ENCODE results near the gene CAPN2. TPM values are rescaled to one million over a fixed set of nuclear protein-coding genes. Genes with fewer than 3 reads are reported as not detected.

Gene CAPN2
- polyA plus RNA-seq, 3 donors = 127 to 186 (median 182) TPM

DNA sequence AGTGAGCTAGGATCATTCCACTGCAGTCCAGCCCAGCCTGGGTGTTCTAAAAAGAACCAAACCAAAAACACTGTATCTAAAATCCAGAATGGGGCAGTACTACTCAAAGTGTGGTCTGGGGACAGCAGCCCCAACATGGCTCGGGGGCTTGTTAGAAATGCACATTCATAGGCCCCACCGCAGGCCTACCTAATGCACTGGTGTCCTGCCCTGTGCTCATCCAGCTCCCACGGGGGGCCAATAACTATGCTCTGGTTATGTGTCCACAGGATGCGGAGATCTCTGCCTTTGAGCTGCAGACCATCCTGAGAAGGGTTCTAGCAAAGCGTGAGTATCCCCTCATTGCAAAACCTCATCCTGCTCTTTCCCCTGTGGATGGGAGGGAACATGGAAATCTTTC, 51.5 kb downstream of the CAPN2 start:
- H3K4me1 Mint-ChIP-seq = peaks cover 3% of the 10 kb centered on the region
- Histone ChIP-seq H3K27me3 (ENCODE audit: control insufficient read depth in 2 of 2, insufficient read depth in 2 of 2, low read length in 2 of 2) (no peaks in the 10 kb centered on the region), H3K27ac (ENCODE audit: low read depth in 1 of 2, low read length in 2 of 2) (no peak overlapping the region), H3K79me2 (ENCODE audit: insufficient read depth, low read length) (no peaks in the 10 kb centered on the region), H3K4me2 (replicated peaks; ENCODE audit: extremely low read depth, low read length, poor library complexity, severe bottlenecking) (no peak overlapping the region), H3K4me1 (ENCODE audit: control insufficient read depth in 1 of 2, insufficient read depth in 2 of 2, low read length in 2 of 2) (no peaks in the 10 kb centered on the region), H3K4me3 (replicated peaks in 1 of 3; ENCODE audit: low read depth in 2 of 3, low read length in 3 of 3) (no peak overlapping the region), H3K9ac (ENCODE audit: insufficient read depth, low read length, poor library complexity, severe bottlenecking) (no peak overlapping the region), H3K36me3 (replicated peaks in 1 of 2; ENCODE audit: control insufficient read depth in 1 of 2, insufficient read depth in 2 of 2, low read length in 2 of 2) (peaks cover 81 to 84% of the 10 kb centered on the region in 2 donors), H2AFZ (ENCODE audit: insufficient read depth, low read depth, low read length, poor library complexity, severe bottlenecking) (no peak overlapping the region), H4K20me1 (ENCODE audit: insufficient read depth, low read length) (peaks cover 9% of the 10 kb centered on the region), H3K9me3 (replicated peaks in 1 of 2; ENCODE audit: control insufficient read depth in 1 of 2, insufficient read depth in 1 of 2, low read length in 2 of 2) (no peaks in the 10 kb centered on the region)
- no peak overlapping the region for H3K4me3 Mint-ChIP-seq
- peaks cover 71 to 84% of the 10 kb centered on the region in 2 donors for H3K36me3 Mint-ChIP-seq
- DNase-seq = no peak
- 95% methylated on average over 4 of the region's 5 CpGs for WGBS (ENCODE audit: insufficient coverage)
- H3K27ac Mint-ChIP-seq = peak overlapping the region in 1 of 7 donors; percentile 21
- intact Hi-C loops (cut with micrococcal nuclease) = no loop called here
- TF ChIP-seq, protein P1, sequence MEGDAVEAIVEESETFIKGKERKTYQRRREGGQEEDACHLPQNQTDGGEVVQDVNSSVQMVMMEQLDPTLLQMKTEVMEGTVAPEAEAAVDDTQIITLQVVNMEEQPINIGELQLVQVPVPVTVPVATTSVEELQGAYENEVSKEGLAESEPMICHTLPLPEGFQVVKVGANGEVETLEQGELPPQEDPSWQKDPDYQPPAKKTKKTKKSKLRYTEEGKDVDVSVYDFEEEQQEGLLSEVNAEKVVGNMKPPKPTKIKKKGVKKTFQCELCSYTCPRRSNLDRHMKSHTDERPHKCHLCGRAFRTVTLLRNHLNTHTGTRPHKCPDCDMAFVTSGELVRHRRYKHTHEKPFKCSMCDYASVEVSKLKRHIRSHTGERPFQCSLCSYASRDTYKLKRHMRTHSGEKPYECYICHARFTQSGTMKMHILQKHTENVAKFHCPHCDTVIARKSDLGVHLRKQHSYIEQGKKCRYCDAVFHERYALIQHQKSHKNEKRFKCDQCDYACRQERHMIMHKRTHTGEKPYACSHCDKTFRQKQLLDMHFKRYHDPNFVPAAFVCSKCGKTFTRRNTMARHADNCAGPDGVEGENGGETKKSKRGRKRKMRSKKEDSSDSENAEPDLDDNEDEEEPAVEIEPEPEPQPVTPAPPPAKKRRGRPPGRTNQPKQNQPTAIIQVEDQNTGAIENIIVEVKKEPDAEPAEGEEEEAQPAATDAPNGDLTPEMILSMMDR (IDR thresholded peaks at IDR 0.05) = no peak
- H3K27me3 Mint-ChIP-seq (ENCODE audit: low read depth in 3 of 3) = peaks cover 0 to 2% (median 0%) of the 10 kb centered on the region in 3 donors
- H3K9me3 Mint-ChIP-seq = no peaks in the 10 kb centered on the region

DNA sequence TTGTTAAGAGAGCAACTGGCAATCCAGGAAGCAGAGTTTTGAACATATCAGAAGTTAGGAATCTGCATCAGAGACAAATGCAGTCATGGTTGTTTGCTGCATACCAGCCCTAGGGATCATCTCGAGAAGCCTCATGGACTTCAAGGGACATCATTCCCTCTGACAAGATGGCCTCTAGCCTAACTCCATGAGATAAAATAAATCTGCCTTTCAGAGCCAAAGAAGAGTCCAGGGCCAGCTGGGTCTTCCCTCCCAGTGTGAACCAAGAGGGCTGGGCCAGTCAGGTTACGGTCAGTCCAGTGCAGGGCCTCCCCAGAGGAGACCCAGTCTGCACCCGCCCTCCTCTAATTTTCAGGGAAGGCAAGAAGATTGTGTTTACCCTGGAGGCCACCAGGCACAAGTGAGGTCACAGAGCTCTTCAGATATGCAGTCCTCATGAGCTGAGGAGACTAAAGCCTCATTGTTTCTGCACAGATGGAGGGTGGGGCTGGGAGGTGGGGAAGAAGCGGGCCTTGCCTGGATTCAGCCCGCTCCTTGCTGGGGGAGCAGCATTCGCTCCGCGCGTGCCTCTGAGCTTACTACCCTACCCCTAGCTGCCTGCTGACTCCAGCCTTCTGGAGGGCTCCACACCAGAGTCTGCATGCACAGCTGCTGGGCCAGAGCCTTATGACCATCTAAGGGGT, 52.8 kb downstream of the CAPN2 start:
- Histone ChIP-seq H4K20me1 (ENCODE audit: insufficient read depth, low read length) (peaks cover 9% of the 10 kb centered on the region), H2AFZ (ENCODE audit: insufficient read depth, low read depth, low read length, poor library complexity, severe bottlenecking) (no peak overlapping the region), H3K4me2 (replicated peaks; ENCODE audit: extremely low read depth, low read length, poor library complexity, severe bottlenecking) (no peak overlapping the region), H3K27me3 (ENCODE audit: control insufficient read depth in 2 of 2, insufficient read depth in 2 of 2, low read length in 2 of 2) (no peaks in the 10 kb centered on the region), H3K79me2 (ENCODE audit: insufficient read depth, low read length) (no peaks in the 10 kb centered on the region), H3K9ac (ENCODE audit: insufficient read depth, low read length, poor library complexity, severe bottlenecking) (no peak overlapping the region), H3K4me1 (ENCODE audit: control insufficient read depth in 1 of 2, insufficient read depth in 2 of 2, low read length in 2 of 2) (no peaks in the 10 kb centered on the region), H3K36me3 (replicated peaks in 1 of 2; ENCODE audit: control insufficient read depth in 1 of 2, insufficient read depth in 2 of 2, low read length in 2 of 2) (peaks cover 78 to 84% of the 10 kb centered on the region in 2 donors), H3K9me3 (replicated peaks in 1 of 2; ENCODE audit: control insufficient read depth in 1 of 2, insufficient read depth in 1 of 2, low read length in 2 of 2) (no peaks in the 10 kb centered on the region), H3K27ac (ENCODE audit: low read depth in 1 of 2, low read length in 2 of 2) (peak overlapping the region in 1 of 2 donors; percentile 20), H3K4me3 (replicated peaks in 1 of 3; ENCODE audit: low read depth in 2 of 3, low read length in 3 of 3) (no peak overlapping the region)
- TF ChIP-seq, protein P1 (IDR thresholded peaks at IDR 0.05) = no peak
- H3K9me3 Mint-ChIP-seq = no peaks in the 10 kb centered on the region
- H3K27ac Mint-ChIP-seq = peak overlapping the region in 1 of 7 donors; percentile 1
- H3K27me3 Mint-ChIP-seq (ENCODE audit: low read depth in 3 of 3) = peaks cover 0 to 3% (median 0%) of the 10 kb centered on the region in 3 donors
- peaks cover 71 to 84% of the 10 kb centered on the region in 2 donors for H3K36me3 Mint-ChIP-seq
- no peak overlapping the region for H3K4me3 Mint-ChIP-seq
- DNase-seq = no peak
- intact Hi-C loops (cut with micrococcal nuclease) = no loop called here
- WGBS (ENCODE audit: insufficient coverage) = 80% methylated on average over 6 of the region's 9 CpGs
- H3K4me1 Mint-ChIP-seq = peaks cover under 1% of the 10 kb centered on the region

Measured in CD14-positive monocyte (primary cell).